Heart left ventricle (tissue), 16 donors: ENCODE data around the gene PRTG. TPM values are rescaled to one million over a fixed set of nuclear protein-coding genes. Genes with fewer than 3 reads are reported as not detected.

Source experiments
- ATAC-seq, 4 donors: fragments of 200-7000 bp; cut with Tn5 transposase; one replicate each; pipeline ENCODE4 v1.9.1; 2020 to 2022; ENCODE audit warnings: moderate library complexity in 4 of 4, mild to moderate bottlenecking in 3 of 4, moderate number of reproducible peaks in 1 of 4
- DNase-seq, 5 donors: peaks; one replicate each; pipeline ENCODE4 v3.0.0-alpha.2; 2020
- H3K27ac ChIP-seq, 12 donors: fragments of 200-600 bp; sonication (generic) in 4 of 12; one replicate each; pipeline versions ENCODE4 v1.5.0 to v1.8.0; 2016 to 2022; ENCODE audit warnings: mild to moderate bottlenecking in 2 of 12
- H3K27me3 ChIP-seq, 9 donors: fragments of 200-600 bp; sonication (generic) in 2 of 9; one replicate each; pipeline versions ENCODE4 v1.5.1 to v1.8.0; 2016 to 2022; ENCODE audit warnings: mild to moderate bottlenecking in 3 of 9
- H3K36me3 ChIP-seq, 9 donors: fragments of 200-600 bp; sonication (generic) in 2 of 9; one replicate each; pipeline versions ENCODE4 v1.5.0 to v1.8.0; 2018 to 2022; ENCODE audit warnings: mild to moderate bottlenecking in 2 of 9
- H3K4me1 ChIP-seq, 12 donors: fragments of 200-600 bp; sonication (generic) in 4 of 12; one replicate each; pipeline versions ENCODE4 v1.5.0 to v1.8.0; 2016 to 2022; ENCODE audit warnings: mild to moderate bottlenecking in 3 of 12
- H3K4me3 ChIP-seq, 12 donors: fragments of 200-600 bp; sonication (generic) in 4 of 12; one replicate each; pipeline versions ENCODE4 v1.5.0 to v1.8.0; 2017 to 2022; ENCODE audit warnings: mild to moderate bottlenecking in 9 of 12, moderate library complexity in 4 of 12
- H3K9me3 ChIP-seq, 12 donors: fragments of 200-600 bp; sonication (generic) in 4 of 12; one replicate each; pipeline versions ENCODE4 v1.5.0 to v1.8.0; 2016 to 2022; ENCODE audit warnings: mild to moderate bottlenecking in 1 of 12
- POLR2A ChIP-seq, 2 donors: fragments of 450-650 bp; IDR thresholded peaks; one replicate each; pipeline ENCODE4 v1.6.1; 2017; ENCODE audit warnings: antibody characterized with exemption in 2 of 2, mild to moderate bottlenecking in 2 of 2, moderate library complexity in 2 of 2
- WGBS, 4 donors: extraction: QIAGEN DNeasy Blood & Tissue Kit in 2 of 4; methylation state at CpG; one replicate each; pipeline versions ENCODE4 v1.1.5 to v1.1.7; 2013 to 2018; 5-methylcytosine and 5-hydroxymethylcytosine counted together
- intact Hi-C, 10 donors: fragments of 100-400 bp; cut with DNase I; formaldehyde crosslinking; loops; one replicate each; pipeline versions ENCODE4 v1.11.1 to v1.14.2; 2022
- polyA plus RNA-seq, 2 donors: library from polyadenylated mRNA; stranded (reverse); fragments of 200-250 nt; gene quantifications; one replicate each; pipeline ENCODE4 v1.2.3, GENCODE V29; 2013
- total RNA-seq, 9 donors: library from RNA; depleted of rRNA in 2 of 9; stranded (reverse); fragments of >200 nt in 2 of 9; fragmentation: NEBNext Ultra II Directional in 3 of 9; extraction: Animal tissue kit (Norgen Biotek cat#: 25700) in 3 of 9; gene quantifications; one replicate each; pipeline versions ENCODE4 v1.1.0 to v1.2.4, GENCODE V29; 2016 to 2023
- TF ChIP-seq, protein P1 (sequence below), 12 donors: fragments of 200-600 bp; sonication (generic) in 4 of 12; IDR thresholded peaks; one replicate each; pipeline versions ENCODE4 v1.5.0 to v1.8.0; 2018 to 2022; ENCODE audit warnings: antibody characterized with exemption in 12 of 12, mild to moderate bottlenecking in 5 of 12
- donor health status: ischemic (EF 13 %, LVEDD 7.1; RV severe dilation, severe dysfunction).
- donor health status: healthy with polysubstance abuse.
- donor health status: DM: no; HTN: yes; CAD: no.
- donor health status: DM: no; HTN: no; CAD: no.
- donor health status: ischemic (EF 25% LVEDD 6.9; RV normal size, moderate dysfunction).
- donor health status: ischemic (EF 25% LVEDD 5.7; RV mildly dilated, moderate dysfunction).
- donor health status: healthy.
- donor health status: DM: yes; HTN: yes; CAD: no.
- donor health status: ischemic (EF 35%, LVEDD 5.7; RV mildly dilated, moderate dysfunction).
- donor health status: nonischemic (EF 11% LVEDD 7.7; RV severe dilation, severe dysfunction).
- donor health status: DM: yes; HTN: yes; CAD: no.
- donor health status: PGD.
- donor health status: ischemic (EF 29% LVEDD 5.4; RV normal size, mild dysfunction).
- donor health status: nonischemic (EF 23%, LVEDD 6.1; RV moderate dilation, normal function).

Gene PRTG
- total and polyA plus RNA-seq, 11 donors, result 0.19 to 2.1 (median 1.1) TPM

DNA sequence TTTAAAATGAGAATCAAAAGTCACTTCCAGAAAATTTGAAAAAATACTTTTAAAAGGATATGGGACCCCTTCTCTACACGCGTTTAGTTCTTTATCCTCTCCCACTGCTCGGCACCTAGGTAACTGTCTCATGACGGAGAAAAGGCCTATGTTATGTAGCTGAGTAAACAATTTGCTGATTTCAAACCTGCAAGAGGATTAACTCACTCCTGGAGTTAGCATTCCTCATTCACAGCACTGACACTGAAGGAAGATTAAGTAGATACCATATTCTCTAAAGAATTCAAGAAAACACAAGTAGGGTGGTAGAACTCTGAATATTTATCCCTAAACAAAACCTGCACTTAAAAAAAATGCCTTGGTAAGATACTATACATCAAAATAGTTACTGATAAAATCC is 124.6 kb downstream of the PRTG start:
- DNase-seq (no peak), ATAC-seq (no peak)
- H3K4me3 ChIP-seq, result no peak overlapping the region
- intact Hi-C loops, result no loop called here
- no peaks in the 10 kb centered on the region for H3K27me3 ChIP-seq
- H3K27ac ChIP-seq, result no peak overlapping the region
- TF ChIP-seq POLR2A (IDR thresholded peaks at IDR 0.05), result no peak
- TF ChIP-seq, protein P1, sequence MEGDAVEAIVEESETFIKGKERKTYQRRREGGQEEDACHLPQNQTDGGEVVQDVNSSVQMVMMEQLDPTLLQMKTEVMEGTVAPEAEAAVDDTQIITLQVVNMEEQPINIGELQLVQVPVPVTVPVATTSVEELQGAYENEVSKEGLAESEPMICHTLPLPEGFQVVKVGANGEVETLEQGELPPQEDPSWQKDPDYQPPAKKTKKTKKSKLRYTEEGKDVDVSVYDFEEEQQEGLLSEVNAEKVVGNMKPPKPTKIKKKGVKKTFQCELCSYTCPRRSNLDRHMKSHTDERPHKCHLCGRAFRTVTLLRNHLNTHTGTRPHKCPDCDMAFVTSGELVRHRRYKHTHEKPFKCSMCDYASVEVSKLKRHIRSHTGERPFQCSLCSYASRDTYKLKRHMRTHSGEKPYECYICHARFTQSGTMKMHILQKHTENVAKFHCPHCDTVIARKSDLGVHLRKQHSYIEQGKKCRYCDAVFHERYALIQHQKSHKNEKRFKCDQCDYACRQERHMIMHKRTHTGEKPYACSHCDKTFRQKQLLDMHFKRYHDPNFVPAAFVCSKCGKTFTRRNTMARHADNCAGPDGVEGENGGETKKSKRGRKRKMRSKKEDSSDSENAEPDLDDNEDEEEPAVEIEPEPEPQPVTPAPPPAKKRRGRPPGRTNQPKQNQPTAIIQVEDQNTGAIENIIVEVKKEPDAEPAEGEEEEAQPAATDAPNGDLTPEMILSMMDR (IDR thresholded peaks at IDR 0.05), result no peak
- 82 to 86% (median 84%) methylated on average over 4 of the region's 4 CpGs for WGBS, 4 donors
- H3K4me1 ChIP-seq, result no peaks in the 10 kb centered on the region
- peaks cover 0 to 11% (median 0%) of the 10 kb centered on the region in 9 donors for H3K36me3 ChIP-seq
- no peaks in the 10 kb centered on the region for H3K9me3 ChIP-seq

DNA sequence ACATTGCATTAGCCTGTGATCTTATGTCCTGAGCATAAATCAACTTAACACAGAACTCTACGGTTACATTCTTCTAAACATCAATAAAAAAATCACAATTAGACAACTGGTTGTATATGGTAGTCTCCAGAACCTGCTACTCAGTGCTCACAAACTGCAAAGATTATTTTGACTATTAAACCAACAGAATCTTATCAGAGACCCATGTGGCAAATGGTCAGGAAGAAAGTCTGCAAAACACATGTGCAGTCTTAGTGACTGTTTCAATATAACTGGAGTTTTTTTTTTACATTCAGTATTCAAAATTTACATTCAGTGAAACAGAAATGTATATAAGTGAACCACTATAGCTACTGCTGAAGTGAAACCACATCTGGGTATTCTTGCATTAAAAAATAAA is 127.5 kb downstream of the PRTG start:
- H3K9me3 ChIP-seq, result no peaks in the 10 kb centered on the region
- no peak overlapping the region for H3K4me3 ChIP-seq
- H3K27me3 ChIP-seq, result no peaks in the 10 kb centered on the region
- no peaks in the 10 kb centered on the region for H3K4me1 ChIP-seq
- TF ChIP-seq, protein P1 (IDR thresholded peaks at IDR 0.05), result no peak
- TF ChIP-seq POLR2A (IDR thresholded peaks at IDR 0.05), result no peak
- DNase-seq, result no peak
- ATAC-seq, result no peak
- no peak overlapping the region for H3K27ac ChIP-seq
- peaks cover 0 to 11% (median 0%) of the 10 kb centered on the region in 9 donors for H3K36me3 ChIP-seq
- intact Hi-C loops, result no loop called here
- 90 to 100% (median 90%) methylated on average over 1 of the region's 1 CpG for WGBS, 4 donors

DNA sequence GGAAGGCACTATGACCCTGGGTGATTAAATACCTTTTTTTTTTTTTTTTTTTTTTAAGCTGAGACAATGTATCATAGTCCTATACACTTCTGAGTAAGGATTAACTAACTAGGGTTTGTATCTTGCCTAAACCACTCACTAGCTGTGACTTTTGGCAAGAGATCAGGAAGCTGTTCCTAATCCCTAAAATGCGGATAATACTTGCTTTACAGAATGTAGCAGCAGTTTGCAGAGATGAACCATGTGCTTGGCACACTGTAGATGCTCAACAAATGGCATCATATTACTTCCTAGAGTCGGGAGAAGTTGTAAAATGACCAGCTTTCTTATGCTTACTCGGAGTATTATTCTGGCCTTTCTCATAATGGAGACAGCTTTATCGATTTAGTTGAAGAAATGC is 129.2 kb downstream of the PRTG start:
- no peaks in the 10 kb centered on the region for H3K27me3 ChIP-seq
- DNase-seq (no peak), ATAC-seq (no peak)
- H3K4me1 ChIP-seq, result no peaks in the 10 kb centered on the region
- H3K4me3 ChIP-seq, result no peak overlapping the region
- intact Hi-C loops, result no loop called here
- no peak overlapping the region for H3K27ac ChIP-seq
- WGBS, 4 donors, result 87 to 90% (median 90%) methylated on average over 4 of the region's 4 CpGs
- peaks cover 0 to 5% (median 0%) of the 10 kb centered on the region in 12 donors for H3K9me3 ChIP-seq
- TF ChIP-seq, protein P1 (IDR thresholded peaks at IDR 0.05), result no peak
- no peak for TF ChIP-seq POLR2A (IDR thresholded peaks at IDR 0.05)
- H3K36me3 ChIP-seq, result peaks cover 0 to 3% (median 0%) of the 10 kb centered on the region in 9 donors

DNA sequence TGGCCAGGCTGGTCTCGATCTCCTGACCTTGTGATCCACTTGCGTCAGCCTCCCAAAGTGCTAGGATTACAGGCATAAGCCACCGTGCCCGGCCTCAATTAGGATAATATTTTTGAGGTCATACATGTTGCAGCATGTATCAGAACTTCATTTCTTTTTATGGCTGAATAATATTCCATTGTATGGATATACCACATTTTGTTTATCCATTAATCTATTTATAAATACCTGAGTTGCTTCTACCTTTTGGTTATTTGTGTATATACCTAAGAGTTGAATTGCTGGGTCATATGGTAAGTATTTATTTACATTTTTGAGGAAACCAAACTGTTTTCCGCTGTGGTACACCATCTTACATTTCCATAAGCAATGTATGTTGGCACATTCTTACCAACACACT is 136.7 kb downstream of the PRTG start:
- H3K9me3 ChIP-seq, result peaks cover 0 to 23% (median 6%) of the 10 kb centered on the region in 12 donors
- TF ChIP-seq, protein P1 (IDR thresholded peaks at IDR 0.05), result no peak
- no peak for TF ChIP-seq POLR2A (IDR thresholded peaks at IDR 0.05)
- ATAC-seq, result no peak
- H3K4me1 ChIP-seq, result no peaks in the 10 kb centered on the region
- intact Hi-C loops, result no loop called here
- H3K4me3 ChIP-seq, result no peak overlapping the region
- H3K36me3 ChIP-seq, result no peaks in the 10 kb centered on the region
- no peaks in the 10 kb centered on the region for H3K27me3 ChIP-seq
- DNase-seq, result no peak
- no peak overlapping the region for H3K27ac ChIP-seq
- WGBS, 4 donors, result 91 to 94% (median 92%) methylated on average over 5 of the region's 5 CpGs
